ENCODE measurements around the gene UGT3A2.

Gene UGT3A2

DNA sequence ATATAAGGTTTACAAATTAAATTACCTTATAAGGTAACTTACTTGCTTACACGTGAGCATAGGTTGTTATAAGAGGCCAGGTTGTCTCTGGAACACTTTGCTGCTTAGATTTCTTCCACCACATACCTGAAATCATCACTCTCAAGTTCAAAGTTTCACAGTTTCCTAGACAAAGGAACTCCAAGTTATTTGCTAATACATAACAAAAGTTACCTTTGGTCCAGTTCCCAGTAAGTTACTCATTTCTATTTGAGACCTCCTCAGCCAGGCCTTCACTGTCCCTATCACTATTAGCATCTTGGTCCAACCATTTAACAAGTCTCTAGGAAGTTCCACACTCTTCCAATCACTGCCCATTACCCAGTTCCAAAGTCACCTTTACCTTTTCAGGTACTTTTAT, 57.0 kb downstream of the UGT3A2 start:
- no peak overlapping the region for H3K4me3 ChIP-seq (ENCODE audit: low read depth, low read length)
- no peak for DNase-seq (ENCODE audit: low read depth)
- TF ChIP-seq, protein P1, sequence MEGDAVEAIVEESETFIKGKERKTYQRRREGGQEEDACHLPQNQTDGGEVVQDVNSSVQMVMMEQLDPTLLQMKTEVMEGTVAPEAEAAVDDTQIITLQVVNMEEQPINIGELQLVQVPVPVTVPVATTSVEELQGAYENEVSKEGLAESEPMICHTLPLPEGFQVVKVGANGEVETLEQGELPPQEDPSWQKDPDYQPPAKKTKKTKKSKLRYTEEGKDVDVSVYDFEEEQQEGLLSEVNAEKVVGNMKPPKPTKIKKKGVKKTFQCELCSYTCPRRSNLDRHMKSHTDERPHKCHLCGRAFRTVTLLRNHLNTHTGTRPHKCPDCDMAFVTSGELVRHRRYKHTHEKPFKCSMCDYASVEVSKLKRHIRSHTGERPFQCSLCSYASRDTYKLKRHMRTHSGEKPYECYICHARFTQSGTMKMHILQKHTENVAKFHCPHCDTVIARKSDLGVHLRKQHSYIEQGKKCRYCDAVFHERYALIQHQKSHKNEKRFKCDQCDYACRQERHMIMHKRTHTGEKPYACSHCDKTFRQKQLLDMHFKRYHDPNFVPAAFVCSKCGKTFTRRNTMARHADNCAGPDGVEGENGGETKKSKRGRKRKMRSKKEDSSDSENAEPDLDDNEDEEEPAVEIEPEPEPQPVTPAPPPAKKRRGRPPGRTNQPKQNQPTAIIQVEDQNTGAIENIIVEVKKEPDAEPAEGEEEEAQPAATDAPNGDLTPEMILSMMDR (conservative IDR thresholded peaks at IDR 0.05; ENCODE audit: low read depth, low read length), result no peak

DNA sequence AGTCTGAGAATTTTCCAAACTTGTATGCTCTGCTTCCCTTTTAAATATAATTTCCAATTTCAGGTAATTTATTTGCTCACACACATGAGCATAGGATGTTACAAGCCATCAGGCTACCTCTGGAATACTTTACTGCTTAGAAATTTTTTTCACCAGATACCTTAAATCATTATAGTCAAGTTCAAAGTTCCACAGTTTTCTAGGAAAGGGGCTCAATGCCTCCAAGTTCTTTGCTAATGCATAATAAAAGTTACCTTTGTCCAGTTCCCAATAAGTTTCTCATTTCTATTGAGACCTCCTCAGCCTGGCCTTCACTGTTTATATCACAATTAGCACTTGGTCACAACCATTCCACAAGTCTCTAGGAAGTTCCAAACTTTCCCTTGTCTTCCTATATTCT, 59.3 kb downstream of the UGT3A2 start:
- no peak for DNase-seq (ENCODE audit: low read depth)
- TF ChIP-seq, protein P1 (conservative IDR thresholded peaks at IDR 0.05; ENCODE audit: low read depth, low read length), result no peak
- H3K4me3 ChIP-seq (ENCODE audit: low read depth, low read length), result no peak overlapping the region

DNA sequence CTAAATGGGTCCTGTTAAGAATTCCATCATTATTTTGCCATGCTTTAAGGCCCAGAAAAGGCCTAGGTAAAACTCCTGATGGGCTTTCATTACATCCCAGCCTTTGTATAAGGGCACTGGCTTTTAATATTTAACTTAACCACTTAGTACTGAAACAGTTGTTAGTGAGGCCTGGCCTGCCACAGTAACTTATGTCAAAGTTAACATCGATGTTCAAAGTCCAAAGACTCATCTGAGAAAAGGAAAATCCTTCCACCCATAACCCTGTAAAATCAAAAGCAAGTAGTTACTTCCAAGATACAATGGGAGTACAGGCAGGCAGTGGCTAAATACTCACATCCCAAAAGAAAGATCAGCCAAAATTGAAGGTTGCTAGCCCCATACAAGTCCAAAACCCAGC, 60.5 kb downstream of the UGT3A2 start:
- no peak for DNase-seq (ENCODE audit: low read depth)
- no peak overlapping the region for H3K4me3 ChIP-seq (ENCODE audit: low read depth, low read length)
- TF ChIP-seq, protein P1 (conservative IDR thresholded peaks at IDR 0.05; ENCODE audit: low read depth, low read length), result no peak

GRCh38 chr5:36001032-36001431, 65.7 kb downstream of the UGT3A2 start:
- no peak for DNase-seq (ENCODE audit: low read depth)
- TF ChIP-seq, protein P1 (conservative IDR thresholded peaks at IDR 0.05; ENCODE audit: low read depth, low read length), result no peak
- no peak overlapping the region for H3K4me3 ChIP-seq (ENCODE audit: low read depth, low read length)

GRCh38 chr5:35999547-35999946, 67.1 kb downstream of the UGT3A2 start:
- DNase-seq (ENCODE audit: low read depth), result no peak
- TF ChIP-seq, protein P1 (conservative IDR thresholded peaks at IDR 0.05; ENCODE audit: low read depth, low read length), result no peak
- no peak overlapping the region for H3K4me3 ChIP-seq (ENCODE audit: low read depth, low read length)

DNA sequence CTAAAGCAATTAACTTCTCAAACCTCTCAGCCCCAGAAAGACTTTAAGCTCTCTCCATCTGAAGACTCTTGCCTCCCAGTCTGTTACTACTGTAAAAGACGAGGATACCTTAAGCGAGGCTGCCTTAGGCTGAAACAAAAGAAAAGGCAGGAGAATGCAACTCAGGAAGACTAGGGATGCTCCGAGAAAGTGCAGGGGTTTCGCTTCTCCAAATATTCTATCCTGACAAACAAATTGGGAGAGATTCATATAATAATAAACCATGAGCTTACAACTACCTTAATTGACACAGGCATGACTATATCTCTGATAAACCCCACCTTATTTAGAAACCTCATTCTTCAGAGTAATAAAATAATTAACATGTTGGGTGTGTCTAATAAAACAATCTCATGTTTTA, 70.6 kb downstream of the UGT3A2 start:
- H3K4me3 ChIP-seq (ENCODE audit: low read depth, low read length), result no peak overlapping the region
- TF ChIP-seq, protein P1 (conservative IDR thresholded peaks at IDR 0.05; ENCODE audit: low read depth, low read length), result no peak

GRCh38 chr5:35990941-35991611, 75.6 kb downstream of the UGT3A2 start, which contains the start of gene UGT3A1:
TSS of gene UGT3A1 (minus strand) at chr5:35991390. CDS start at chr5:35991240, 150 bp downstream.
- no peak within 1 kb of the TSS for H3K4me3 ChIP-seq (ENCODE audit: low read depth, low read length)

More for the DNA sequence above, 70.6 kb downstream of the UGT3A2 start:
- no peak for DNase-seq (ENCODE audit: low read depth)

More at GRCh38 chr5:35990941-35991611, 75.6 kb downstream of the UGT3A2 start, which contains the start of gene UGT3A1:
- TF ChIP-seq, protein P1 (conservative IDR thresholded peaks at IDR 0.05; ENCODE audit: low read depth, low read length), result no peak
- DNase-seq (ENCODE audit: low read depth), result no peak
